GM12873 (cell line): ENCODE data around the gene ARMC6.

Experiments used
- CTCF ChIP-seq: IDR thresholded peaks from 2 replicates; pipeline ENCODE4 v1.5.1; 2012; ENCODE audit warnings: low read depth, mild to moderate bottlenecking, moderate library complexity, low read length, control low read depth; ENCODE audit not compliant: insufficient read depth; ENCODE audit errors: missing control alignments

The ARMC6 gene

GRCh38 chr19:18999016-18999758, 34.2 kb upstream of the ARMC6 start:
- no peak for TF ChIP-seq CTCF

GRCh38 chr19:18999896-19000620, 33.3 kb upstream of the ARMC6 start:
- peak; percentile 8 for TF ChIP-seq CTCF

GRCh38 chr19:19004144-19004543, 29.3 kb upstream of the ARMC6 start:
- TF ChIP-seq CTCF = no peak

- TF ChIP-seq CTCF = no peak
These were observed 27.2 kb upstream of the ARMC6 start for GRCh38 chr19:19006213-19006612.

GRCh38 chr19:19009951-19010350, 23.5 kb upstream of the ARMC6 start:
- TF ChIP-seq CTCF = no peak

- TF ChIP-seq CTCF = no peak
These were observed 22.9 kb upstream of the ARMC6 start for GRCh38 chr19:19010551-19010950.

- TF ChIP-seq CTCF = no peak
These were observed 12.3 kb upstream of the ARMC6 start for GRCh38 chr19:19021115-19021514.
